ENCODE data around the gene TRAPPC10.

TRAPPC10 gene

GRCh38 chr21:44002511-44002910 is 9.6 kb upstream of the TRAPPC10 start:
- no peak for DNase-seq (ENCODE audit: low read depth in 3 of 3)

- no peak for DNase-seq (ENCODE audit: low read depth in 3 of 3)
Measured at GRCh38 chr21:44003307-44003966, 8.7 kb upstream of the TRAPPC10 start.

- no peak for DNase-seq (ENCODE audit: low read depth in 3 of 3)
Measured at GRCh38 chr21:44005071-44005470, 7.0 kb upstream of the TRAPPC10 start.

- DNase-seq (ENCODE audit: low read depth in 3 of 3): no peak
Measured at GRCh38 chr21:44005593-44005992, 6.5 kb upstream of the TRAPPC10 start.

GRCh38 chr21:44006017-44006619 is 6.0 kb upstream of the TRAPPC10 start:
- DNase-seq (ENCODE audit: low read depth in 3 of 3): no peak

GRCh38 chr21:44006656-44007055 is 5.5 kb upstream of the TRAPPC10 start:
- no peak for DNase-seq (ENCODE audit: low read depth in 3 of 3)

GRCh38 chr21:44010429-44010828 is 1.7 kb upstream of the TRAPPC10 start:
- DNase-seq (ENCODE audit: low read depth in 3 of 3): no peak

- DNase-seq (ENCODE audit: low read depth in 3 of 3): no peak
Measured at GRCh38 chr21:44011123-44011522, 986 bp upstream of the TRAPPC10 start.

- DNase-seq (ENCODE audit: low read depth in 3 of 3): peak; percentile 74 to 82 (median 81)
Measured at GRCh38 chr21:44012474-44013379, 618 bp downstream of the TRAPPC10 start.

- DNase-seq (ENCODE audit: low read depth in 3 of 3): peak in 1 of 3 donors; percentile 20
Measured at GRCh38 chr21:44013380-44014088, 1.4 kb downstream of the TRAPPC10 start.

GRCh38 chr21:44017601-44018000 is 5.5 kb downstream of the TRAPPC10 start:
- no peak for DNase-seq (ENCODE audit: low read depth in 3 of 3)

- no peak for DNase-seq (ENCODE audit: low read depth in 3 of 3)
Measured at GRCh38 chr21:44018127-44018526, 6.0 kb downstream of the TRAPPC10 start.

- no peak for DNase-seq (ENCODE audit: low read depth in 3 of 3)
Measured at GRCh38 chr21:44018813-44019567, 6.9 kb downstream of the TRAPPC10 start.

GRCh38 chr21:44019568-44019958 is 7.5 kb downstream of the TRAPPC10 start:
- no peak for DNase-seq (ENCODE audit: low read depth in 3 of 3)

- no peak for DNase-seq (ENCODE audit: low read depth in 3 of 3)
Measured at GRCh38 chr21:44020551-44020950, 8.4 kb downstream of the TRAPPC10 start.

- DNase-seq (ENCODE audit: low read depth in 3 of 3): no peak
Measured at GRCh38 chr21:44021064-44021463, 9.0 kb downstream of the TRAPPC10 start.

- no peak for DNase-seq (ENCODE audit: low read depth in 3 of 3)
Measured at GRCh38 chr21:44024257-44024656, 12.1 kb downstream of the TRAPPC10 start.

GRCh38 chr21:44024887-44025353 is 12.8 kb downstream of the TRAPPC10 start:
- no peak for DNase-seq (ENCODE audit: low read depth in 3 of 3)

GRCh38 chr21:44027607-44028286 is 15.6 kb downstream of the TRAPPC10 start:
- no peak for DNase-seq (ENCODE audit: low read depth in 3 of 3)

GRCh38 chr21:44028287-44028659 is 16.2 kb downstream of the TRAPPC10 start:
- no peak for DNase-seq (ENCODE audit: low read depth in 3 of 3)

Measured in stimulated activated CD4-positive, alpha-beta T cell treated with anti-CD3 and anti-CD28 coated beads, TNF-alpha, amount 100 ng/mL, for 48 hours (primary cell).